HCEC 1CT (cell line): Measurements from ENCODE around the gene CXCL8.
A peak's percentile ranks its signal among the peaks of the same experiment; 100 is the strongest.
"Not testable (repeated sequence)": the region's sequence is repeated elsewhere in the genome, so short reads cannot be mapped to it uniquely, and the experiment has no call there.

Experiments used
- DNase-seq: peaks from one replicate; pipeline ENCODE4 v3.0.0-alpha.2; 2017

The CXCL8 gene

GRCh38 chr4:73740353-73740778, at the start of gene CXCL8:
Gene CXCL8 (plus strand): TSS chr4:73740569. CDS start chr4:73740659, 90 bp downstream.
- DNase-seq, result peak; percentile 74

DNA sequence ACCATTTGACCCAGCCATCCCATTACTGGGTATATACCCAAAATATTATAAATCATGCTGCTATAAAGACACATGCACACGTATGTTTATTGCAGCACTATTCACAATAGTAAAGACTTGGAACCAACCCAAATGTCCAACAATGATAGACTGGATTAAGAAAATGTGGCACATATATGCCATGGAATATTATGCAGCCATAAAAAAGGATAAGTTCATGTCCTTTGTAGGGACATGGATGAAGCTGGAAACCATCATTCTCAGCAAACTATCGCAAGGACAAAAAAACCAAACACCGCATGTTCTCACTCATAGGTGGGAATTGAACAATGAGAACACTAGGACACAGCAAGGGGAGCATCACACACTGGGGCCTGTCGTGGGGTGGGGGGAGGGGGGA, 49.2 kb upstream of the CXCL8 start:
- DNase-seq, result not testable (repeated sequence)

DNA sequence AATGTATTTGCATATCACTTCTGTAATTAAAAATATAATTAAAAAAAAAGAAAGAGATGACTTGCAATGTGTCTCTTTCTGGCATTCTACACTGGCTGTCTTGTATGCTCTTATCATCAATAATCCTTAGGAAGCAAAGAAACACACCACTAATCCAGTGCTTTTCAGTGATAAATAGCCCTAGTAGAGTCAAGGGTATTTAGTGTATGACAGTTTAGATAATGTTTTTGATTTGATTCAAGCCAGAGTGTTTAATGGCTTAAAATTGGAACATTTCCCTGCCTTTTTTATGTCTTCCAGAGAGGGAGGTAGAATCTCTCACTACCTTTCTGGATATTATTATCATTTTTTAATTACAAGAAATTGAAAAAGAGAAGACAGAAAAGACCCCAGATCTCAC, 48.6 kb upstream of the CXCL8 start:
- no peak for DNase-seq

DNA sequence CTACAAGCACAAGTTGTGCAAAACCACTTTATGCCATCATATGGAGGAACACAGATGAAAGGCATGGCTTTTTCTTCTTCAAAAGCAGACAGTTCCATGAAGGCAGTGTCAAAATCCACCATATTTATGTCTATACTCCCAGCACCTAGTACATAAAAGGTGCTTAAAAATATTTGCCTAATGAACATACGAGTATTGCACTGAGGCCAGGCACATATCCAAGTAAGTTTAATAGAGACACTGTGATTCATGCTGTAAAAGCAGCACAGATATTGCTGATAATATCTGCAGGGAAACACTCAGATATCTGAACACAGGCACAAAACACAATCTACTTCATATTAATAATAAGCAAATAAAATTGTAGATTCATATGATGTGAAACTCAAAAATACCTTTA, 48.1 kb upstream of the CXCL8 start:
- no peak for DNase-seq

- DNase-seq, result no peak
Observed at GRCh38 chr4:73692701-73693100, 47.7 kb upstream of the CXCL8 start.

DNA sequence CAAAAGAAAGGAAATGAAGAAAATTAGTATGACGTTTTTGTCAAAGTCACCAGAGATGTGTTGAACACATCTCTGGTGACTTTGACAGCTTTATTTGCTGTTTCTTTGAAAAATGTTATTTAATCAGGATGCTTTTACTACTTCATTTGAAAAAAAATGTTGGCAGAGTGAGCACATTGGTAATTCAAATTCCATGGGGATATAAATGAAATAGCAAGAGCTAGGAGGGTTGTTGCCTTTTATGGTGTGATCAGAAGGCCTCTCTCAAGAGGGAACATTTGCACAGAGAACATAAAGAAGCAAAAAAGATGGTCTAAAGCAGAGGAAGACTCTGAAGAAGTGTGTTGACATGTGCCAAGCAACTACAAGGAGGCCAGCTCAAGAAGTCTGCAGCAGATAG, 46.6 kb upstream of the CXCL8 start:
- no peak for DNase-seq

DNA sequence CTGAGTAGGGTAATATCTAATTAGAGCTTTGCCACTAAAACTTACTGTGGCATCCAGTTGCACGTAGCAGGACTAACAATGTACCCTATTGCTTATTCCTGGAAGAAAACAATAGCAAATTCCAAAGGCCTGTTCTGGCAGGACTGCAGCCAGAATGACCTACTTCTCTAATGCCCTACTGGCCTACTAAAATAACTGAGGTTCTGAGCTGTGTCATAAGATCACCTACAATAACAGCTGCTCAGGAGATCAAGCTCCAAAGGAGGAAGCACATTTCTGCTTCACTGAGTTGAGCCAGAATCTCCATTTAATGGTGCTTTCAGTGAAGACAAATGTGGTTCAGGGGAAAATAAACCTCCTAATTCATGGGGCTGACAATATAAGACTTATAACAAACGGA, 42.2 kb upstream of the CXCL8 start:
- peak; percentile 28 for DNase-seq

GRCh38 chr4:73701116-73701515, 39.3 kb upstream of the CXCL8 start:
- DNase-seq, result peak; percentile 45

DNA sequence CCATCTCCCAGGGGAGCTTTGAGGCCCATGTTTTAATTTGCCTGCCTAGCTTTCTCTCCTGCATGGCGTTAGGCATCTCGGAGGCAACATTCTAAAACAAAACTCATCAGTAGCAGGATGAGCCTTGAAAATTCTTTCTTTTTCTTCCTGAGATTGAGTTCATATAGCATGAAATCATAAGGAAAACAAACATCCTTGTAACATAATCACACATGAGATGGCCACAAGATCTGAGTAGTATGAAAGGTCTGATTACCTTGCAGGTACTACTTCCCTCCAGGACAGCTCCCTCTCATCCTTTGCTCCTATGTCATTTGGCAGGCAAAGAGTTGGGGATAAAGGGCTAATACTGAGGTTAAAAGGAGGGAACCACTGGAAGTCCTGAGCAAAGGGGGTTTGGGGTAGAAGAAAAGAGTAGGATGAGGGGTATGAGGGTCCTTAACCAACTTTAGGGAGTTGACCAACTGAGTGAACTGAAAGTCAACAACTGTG, 37.5 kb upstream of the CXCL8 start:
- no peak for DNase-seq

GRCh38 chr4:73703320-73703719, 37.0 kb upstream of the CXCL8 start:
- no peak for DNase-seq

- DNase-seq, result peak; percentile 95
Observed at GRCh38 chr4:73704314-73705055, 35.9 kb upstream of the CXCL8 start.

DNA sequence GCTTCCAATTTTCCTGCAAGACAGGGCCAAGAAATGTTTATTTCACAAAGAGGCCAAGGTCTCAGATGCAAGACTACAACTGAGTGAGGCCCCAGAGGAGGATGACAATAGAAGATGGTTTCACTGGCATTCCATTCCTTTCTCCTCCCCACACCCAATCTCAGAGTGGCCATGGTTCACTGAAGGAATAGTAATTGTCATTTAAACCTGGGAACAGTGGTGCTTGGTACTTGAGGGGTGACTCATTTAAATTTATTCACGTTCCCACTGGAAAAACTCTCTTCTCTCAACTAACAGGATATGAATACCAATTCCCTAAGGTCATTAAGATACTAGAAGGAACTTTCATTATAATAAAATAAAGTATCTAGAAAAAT, 35.3 kb upstream of the CXCL8 start:
- peak; percentile 62 for DNase-seq

- DNase-seq, result no peak
Observed at GRCh38 chr4:73705721-73706120, 34.6 kb upstream of the CXCL8 start.

- no peak for DNase-seq
Observed at GRCh38 chr4:73706811-73707210, 33.6 kb upstream of the CXCL8 start.

- no peak for DNase-seq
Observed at GRCh38 chr4:73707269-73707875, 33.0 kb upstream of the CXCL8 start.

DNA sequence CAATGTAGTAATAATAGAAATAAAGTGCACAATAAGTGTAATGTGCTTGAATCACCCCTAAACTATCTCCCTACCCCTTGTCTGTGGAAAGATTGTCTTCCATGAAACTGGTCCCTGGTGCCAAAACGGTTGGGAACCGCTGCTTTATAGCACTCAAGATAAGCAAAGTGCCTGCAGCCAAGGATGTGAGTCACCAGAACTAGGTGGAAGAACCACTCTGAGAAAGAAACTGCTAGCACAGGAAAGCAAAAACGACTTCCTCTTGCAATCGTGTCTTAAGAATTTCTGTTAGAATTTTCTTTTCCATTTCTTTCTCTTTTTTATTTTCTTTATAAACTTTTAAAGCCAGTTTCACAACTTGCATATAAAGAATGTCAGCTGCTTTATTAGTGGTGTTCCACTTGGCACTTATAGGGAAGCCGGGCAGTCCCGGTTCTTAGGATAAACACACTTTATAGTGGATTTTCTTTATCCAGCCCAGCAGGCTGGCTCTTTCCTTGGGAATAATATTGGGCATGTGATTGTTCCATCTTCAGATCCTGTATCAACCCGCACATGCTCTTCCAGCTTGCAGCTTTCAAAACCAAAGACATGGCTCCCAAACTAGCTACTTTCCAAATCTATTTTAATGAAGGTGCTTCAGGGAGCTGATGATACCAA, 32.3 kb upstream of the CXCL8 start:
- DNase-seq, result peak; percentile 68

GRCh38 chr4:73709451-73710033, 30.8 kb upstream of the CXCL8 start:
- no peak for DNase-seq

DNA sequence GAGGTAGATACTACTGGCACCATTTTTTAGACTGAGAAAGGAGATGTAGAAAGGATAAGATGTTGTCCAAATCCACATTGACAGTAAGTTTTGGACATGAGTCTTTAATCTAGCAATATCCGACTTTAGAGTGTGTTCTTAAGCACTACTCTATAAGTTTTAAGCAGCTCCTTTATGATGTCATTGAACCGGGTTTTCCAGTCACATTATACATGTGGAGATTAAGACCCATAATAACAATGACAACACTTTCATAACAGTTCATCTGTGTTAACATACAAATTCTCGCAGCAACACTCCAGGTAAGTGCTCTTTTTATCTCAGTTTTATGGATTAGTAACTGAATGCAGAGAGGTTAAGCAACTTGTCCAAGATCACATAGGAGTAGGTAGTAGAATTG, 30.3 kb upstream of the CXCL8 start:
- no peak for DNase-seq

GRCh38 chr4:73711989-73712388, 28.4 kb upstream of the CXCL8 start:
- no peak for DNase-seq

- no peak for DNase-seq
Observed at GRCh38 chr4:73713650-73714049, 26.7 kb upstream of the CXCL8 start.

- DNase-seq, result no peak
Observed at GRCh38 chr4:73714647-73715046, 25.7 kb upstream of the CXCL8 start.

- DNase-seq, result no peak
Observed at GRCh38 chr4:73715659-73716058, 24.7 kb upstream of the CXCL8 start.
